ENCODE results near the gene SFR1.

DNA sequence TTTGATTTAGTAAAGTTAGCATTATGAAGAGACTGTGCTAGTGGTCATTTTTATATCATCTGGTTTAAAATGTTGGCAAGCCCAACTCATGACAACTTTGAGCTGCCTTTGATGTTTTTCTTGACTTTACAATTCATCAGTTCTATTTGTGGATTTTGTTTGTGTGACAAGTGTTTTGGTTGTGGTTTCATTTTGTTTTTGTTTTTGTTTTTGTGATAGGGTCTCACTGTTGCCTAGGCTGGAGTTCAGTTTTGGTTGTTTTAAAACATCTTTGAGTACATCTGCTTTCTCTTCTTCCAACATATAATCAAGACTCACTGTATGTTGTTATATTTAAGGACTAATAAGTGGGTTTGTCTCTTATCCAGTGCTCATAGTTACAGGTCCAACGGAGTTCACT lies 17.6 kb upstream of the SFR1 start:
- no peak for TF ChIP-seq CTCF (IDR thresholded peaks at IDR 0.05; ENCODE audit: low read depth, low read length)
- TF ChIP-seq EZH2phosphoT487 (IDR thresholded peaks at IDR 0.05; ENCODE audit: low read depth) = no peak
